COLO668 (cell line): Measurements from ENCODE around the gene OCIAD1.
A peak's percentile ranks its signal among the peaks of the same experiment; 100 is the strongest.
"Not testable (repeated sequence)": the region's sequence is repeated elsewhere in the genome, so short reads cannot be mapped to it uniquely, and the experiment has no call there.

Experiments used
- DNase-seq: peaks from one replicate; lab custom pipeline; 2025; ENCODE audit not compliant: unreplicated experiment; lab: John Stamatoyannopoulos, UW

Gene OCIAD1

GRCh38 chr4:48889750-48890149 lies 58.9 kb downstream of the OCIAD1 start:
- not testable (repeated sequence) for DNase-seq

DNA sequence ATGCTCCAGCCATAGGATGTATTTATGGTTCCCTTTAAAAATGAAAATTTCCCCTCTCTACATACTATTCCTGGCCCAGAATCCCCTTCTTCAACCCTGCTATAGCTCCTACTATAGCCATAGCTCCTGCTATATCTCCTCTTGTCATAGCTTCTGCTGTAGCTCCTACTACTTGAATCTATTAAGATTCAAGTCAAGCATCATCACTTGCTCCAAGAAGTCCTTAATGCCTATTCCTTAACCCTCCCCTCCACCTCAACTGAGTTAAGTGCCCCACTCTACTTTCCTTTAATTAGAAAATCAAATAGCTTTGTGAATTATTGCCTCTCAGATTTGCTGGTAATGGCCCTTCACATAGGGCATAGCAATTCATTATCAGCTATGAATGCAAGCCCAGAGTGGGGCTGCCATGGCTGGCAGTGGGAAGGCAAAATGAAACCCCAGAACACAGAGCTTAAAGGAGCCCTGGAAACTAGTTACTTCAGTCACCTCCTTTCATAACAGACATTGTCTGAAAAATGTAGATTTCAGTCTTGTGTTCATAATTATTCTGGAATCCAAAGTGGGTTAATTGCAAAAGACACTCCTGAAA lies 60.2 kb downstream of the OCIAD1 start:
- DNase-seq = no peak

- no peak for DNase-seq
Measured at GRCh38 chr4:48896845-48897244, 66.0 kb downstream of the OCIAD1 start.

GRCh38 chr4:48898733-48899431 lies 68.0 kb downstream of the OCIAD1 start:
- no peak for DNase-seq

DNA sequence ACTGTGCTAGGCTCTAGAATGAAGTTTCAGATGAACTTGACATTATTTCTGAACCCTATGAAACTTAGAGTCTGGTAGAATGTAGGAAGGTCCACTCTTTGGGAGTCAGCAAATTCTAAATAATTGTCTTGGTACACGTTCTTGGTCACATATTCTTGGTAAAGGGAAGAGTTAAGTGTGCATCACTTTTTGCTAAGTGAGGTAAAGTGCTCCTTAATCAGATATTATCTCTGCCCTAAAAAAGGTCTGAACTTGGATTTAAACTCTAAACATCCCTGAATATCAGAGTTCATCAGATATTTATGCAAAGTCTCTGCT lies 68.5 kb downstream of the OCIAD1 start:
- no peak for DNase-seq

DNA sequence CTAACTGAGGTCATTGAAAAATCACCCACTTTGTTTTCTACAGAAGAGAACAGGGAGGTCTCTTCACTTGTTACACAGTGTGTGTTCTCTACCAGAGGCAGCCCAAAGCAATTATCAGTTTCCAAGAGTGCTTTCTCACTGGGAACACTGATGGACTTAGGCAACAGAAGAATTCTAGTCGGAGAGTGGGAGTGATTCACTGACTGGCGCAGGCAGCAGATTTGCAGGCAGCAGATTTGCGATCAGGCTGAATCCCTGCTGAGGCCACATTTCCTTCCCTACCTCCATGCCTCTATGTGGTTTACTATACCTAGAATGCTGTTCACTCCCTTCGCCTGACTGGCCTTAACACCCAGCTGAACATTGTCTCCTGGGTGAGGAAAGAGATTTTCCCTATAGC lies 69.1 kb downstream of the OCIAD1 start:
- no peak for DNase-seq

DNA sequence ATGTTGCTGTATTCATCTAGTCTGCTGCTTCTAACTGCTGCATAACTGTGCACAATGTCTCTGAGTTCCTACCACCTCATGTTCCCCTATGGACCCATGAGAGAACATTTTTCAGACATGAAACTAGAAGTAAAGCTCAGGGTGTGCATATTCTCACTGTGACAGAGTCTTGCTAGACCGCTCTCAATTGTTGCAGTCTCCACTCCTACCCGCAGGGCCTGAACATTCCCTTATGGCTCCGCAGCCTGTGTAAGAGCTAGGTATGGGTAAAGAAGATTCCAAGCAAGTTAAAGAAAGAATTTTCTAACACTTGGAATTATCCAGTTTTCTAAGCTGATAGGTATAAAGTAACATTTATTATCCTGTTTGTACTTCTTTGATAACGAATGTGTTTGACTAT lies 70.3 kb downstream of the OCIAD1 start:
- DNase-seq = no peak

DNA sequence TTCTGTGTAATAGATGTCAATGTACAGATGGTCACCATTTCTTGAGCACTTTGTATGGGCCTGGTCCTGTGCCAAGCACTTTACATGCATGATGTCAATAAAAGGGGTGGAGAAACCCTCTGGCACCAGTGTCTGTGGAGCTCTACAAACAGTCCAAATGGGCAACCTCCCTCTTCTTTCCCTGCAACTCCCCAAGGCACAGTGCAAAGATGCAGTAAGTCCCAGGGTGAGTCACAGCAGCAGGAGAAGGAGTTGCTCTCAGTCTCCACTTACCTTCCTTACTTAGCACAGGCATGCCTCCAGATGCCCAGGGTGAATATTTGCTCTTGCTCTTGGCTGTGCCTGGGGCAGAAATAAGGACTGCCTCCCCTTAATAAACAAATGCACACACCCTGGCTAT lies 71.4 kb downstream of the OCIAD1 start:
- DNase-seq = no peak

DNA sequence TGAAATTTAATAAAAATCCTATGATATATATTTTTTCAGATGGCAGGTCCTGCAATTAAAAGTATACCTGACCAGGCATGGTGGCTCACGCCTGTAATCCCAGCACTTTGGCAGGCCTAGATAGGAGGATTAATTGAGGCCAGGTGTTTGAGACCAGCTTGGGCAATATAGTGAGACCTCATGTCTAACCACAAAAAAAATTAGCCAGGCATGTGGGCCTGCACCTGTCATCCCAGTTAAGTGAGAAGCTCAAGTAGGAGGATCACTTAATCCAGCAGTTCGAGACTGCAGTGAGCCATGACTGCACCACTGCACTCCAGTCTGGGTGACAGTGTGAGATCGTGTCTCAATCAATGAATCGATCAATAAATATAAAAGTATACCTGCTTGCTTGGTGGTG lies 73.2 kb downstream of the OCIAD1 start:
- peak; percentile 30 for DNase-seq

DNA sequence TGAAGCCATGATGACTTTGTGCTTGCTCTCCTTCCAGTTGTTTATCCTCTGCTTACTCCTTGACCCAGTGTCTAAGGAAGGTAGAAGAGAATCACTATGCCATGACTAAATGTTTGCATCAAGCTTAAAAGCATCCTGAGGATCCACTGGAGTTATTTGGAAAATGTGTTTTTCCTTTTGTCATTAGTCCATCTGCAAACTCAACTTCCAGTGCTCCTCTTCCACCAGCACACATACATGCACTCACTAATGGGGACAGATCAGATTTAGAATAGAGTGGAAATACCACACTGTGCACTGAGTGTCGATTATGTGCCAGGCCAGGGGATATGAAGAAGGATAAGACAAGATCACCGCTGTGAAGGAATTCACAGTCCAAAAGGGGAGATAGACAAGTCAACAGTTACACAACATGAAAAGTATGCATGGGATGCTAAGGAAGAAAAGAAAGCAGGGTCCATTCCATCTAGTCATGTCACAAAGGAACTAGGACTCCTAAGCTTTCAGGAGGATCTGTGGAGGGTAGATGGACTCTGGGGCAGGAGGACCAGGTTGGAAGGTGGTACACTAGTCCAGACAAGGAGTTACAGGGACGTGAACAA lies 73.8 kb downstream of the OCIAD1 start:
- DNase-seq = no peak

GRCh38 chr4:48905363-48906015 lies 74.6 kb downstream of the OCIAD1 start:
- DNase-seq = peak; percentile 23

- DNase-seq = peak; percentile 93
Measured at GRCh38 chr4:48906206-48907173, 75.6 kb downstream of the OCIAD1 start, which contains the start of gene OCIAD2. Gene OCIAD2, minus strand, starts transcription at chr4:48906774. Its CDS starts 2,225 bp downstream, at chr4:48904549.

DNA sequence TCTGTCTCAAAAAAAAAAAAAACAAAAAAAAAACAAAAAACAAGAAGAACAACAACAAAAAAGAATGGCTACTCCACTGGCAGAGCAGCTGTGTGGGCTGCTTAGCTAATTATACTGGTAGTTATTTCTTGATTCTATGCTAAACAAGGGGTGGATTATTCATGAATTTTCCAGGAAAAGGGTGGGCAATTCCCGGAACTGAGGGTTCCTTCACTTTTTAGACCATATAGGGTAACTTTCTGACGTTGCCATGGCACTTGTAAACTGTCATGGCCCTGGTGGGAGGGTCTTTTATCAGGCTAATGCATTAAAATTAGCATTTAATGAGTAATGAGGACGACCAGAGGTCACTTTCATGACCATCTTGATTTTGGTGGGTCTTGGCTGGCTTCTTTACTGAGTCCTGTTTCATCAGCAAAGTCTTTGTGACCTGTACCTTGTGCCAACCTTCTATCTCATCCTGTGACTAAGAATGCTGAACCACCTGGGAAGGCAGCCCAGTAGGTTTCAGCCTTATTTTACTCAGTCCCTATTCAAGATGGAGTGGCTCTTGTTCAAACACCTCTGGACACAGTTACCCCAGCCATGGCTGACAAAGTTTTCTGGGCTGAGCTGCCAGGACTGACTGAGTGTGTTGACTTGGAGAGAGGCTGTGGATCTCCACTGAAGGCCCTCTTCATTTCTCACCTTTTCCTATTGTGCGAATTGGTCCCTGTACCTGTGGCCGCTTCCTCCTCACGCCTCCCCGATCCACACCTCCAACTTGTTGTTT lies 77.0 kb downstream of the OCIAD1 start:
- DNase-seq = no peak

- DNase-seq = no peak
Measured at GRCh38 chr4:48908687-48909086, 77.8 kb downstream of the OCIAD1 start.

DNA sequence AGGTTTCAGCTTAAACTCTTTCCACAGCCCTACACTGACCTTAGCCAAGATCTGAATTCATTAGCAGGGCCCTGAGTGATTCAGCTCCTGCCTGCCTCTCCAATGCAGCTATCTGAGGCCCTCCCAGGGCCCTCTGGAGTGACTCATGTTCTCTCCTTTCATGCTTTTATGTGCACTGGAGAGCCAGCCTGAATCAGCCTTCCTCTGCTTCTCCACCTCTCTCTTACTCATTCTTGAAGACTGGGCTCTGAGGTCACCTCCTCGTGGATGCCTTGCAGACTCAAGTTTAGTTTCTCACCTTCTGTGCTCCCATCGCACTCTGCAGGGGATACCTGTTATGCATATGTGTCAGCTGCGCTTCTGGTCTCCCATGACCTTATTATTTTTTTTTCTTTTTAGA lies 78.8 kb downstream of the OCIAD1 start:
- DNase-seq = peak; percentile 8

DNA sequence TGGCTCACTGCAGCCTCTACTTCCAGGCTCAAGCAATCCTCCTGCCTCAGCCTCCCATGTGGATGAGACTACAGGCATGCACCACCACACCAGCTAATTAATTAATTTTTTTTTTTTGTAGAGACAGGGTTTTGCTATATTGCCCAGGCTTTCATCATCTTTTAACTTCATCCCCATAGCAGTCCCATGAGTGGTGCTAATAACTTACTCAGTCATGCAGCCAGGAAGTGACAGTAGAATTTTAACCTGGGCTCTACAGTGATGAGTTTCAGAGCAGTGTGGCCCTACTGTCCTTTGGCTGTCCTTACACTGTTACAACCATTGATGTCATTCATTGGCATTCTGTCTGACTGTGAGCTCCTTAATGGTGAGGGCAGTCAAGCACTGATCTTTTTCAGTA lies 79.6 kb downstream of the OCIAD1 start:
- DNase-seq = no peak
